Measurements from ENCODE around the gene RGS14. TPM values are rescaled to one million over a fixed set of nuclear protein-coding genes. Genes with fewer than 3 reads are reported as not detected.

The RGS14 gene
- total RNA-seq, 1 donor from 2014 or later, result 14.1 TPM

- H3K4me1 Mint-ChIP-seq, result no peaks in the 10 kb centered on the region
- DNase-seq (ENCODE audit: low spot score in 2 of 2, unreplicated experiment in 2 of 2), result no peak
- TF ChIP-seq CTCF (IDR thresholded peaks at IDR 0.05; ENCODE audit: unreplicated experiment), result no peak
- H3K27me3 Mint-ChIP-seq (ENCODE audit: low read depth), result no peaks in the 10 kb centered on the region
- peaks cover 7% of the 10 kb centered on the region for H3K9me3 Mint-ChIP-seq
- H3K27ac Mint-ChIP-seq, result no peak overlapping the region
- no peak overlapping the region for H3K4me3 Mint-ChIP-seq
- H3K36me3 Mint-ChIP-seq, result peaks cover 7% of the 10 kb centered on the region
These were observed 36.8 kb upstream of the RGS14 start for GRCh38 chr5:177320879-177321278.

- Mint-ChIP-seq H3K27me3 (ENCODE audit: low read depth) (no peaks in the 10 kb centered on the region), H3K27ac (no peak overlapping the region), H3K4me1 (no peaks in the 10 kb centered on the region), H3K9me3 (no peaks in the 10 kb centered on the region), H3K4me3 (no peak overlapping the region), H3K36me3 (peaks cover 11% of the 10 kb centered on the region)
- DNase-seq (ENCODE audit: low spot score in 2 of 2, unreplicated experiment in 2 of 2), result no peak
- no peak for TF ChIP-seq CTCF (IDR thresholded peaks at IDR 0.05; ENCODE audit: unreplicated experiment)
These were observed 31.8 kb upstream of the RGS14 start for GRCh38 chr5:177325868-177326381.

- peaks cover 9% of the 10 kb centered on the region for H3K36me3 Mint-ChIP-seq
- no peak overlapping the region for H3K4me3 Mint-ChIP-seq
- H3K27me3 Mint-ChIP-seq (ENCODE audit: low read depth), result no peaks in the 10 kb centered on the region
- H3K4me1 Mint-ChIP-seq, result no peaks in the 10 kb centered on the region
- H3K9me3 Mint-ChIP-seq, result no peaks in the 10 kb centered on the region
- no peak for DNase-seq (ENCODE audit: low spot score in 2 of 2, unreplicated experiment in 2 of 2)
- no peak overlapping the region for H3K27ac Mint-ChIP-seq
- TF ChIP-seq CTCF (IDR thresholded peaks at IDR 0.05; ENCODE audit: unreplicated experiment), result no peak
These were observed 29.9 kb upstream of the RGS14 start for GRCh38 chr5:177327539-177328522.

- no peak for DNase-seq (ENCODE audit: low spot score in 2 of 2, unreplicated experiment in 2 of 2)
- Mint-ChIP-seq H3K4me1 (no peaks in the 10 kb centered on the region), H3K27ac (no peak overlapping the region), H3K9me3 (no peaks in the 10 kb centered on the region), H3K27me3 (ENCODE audit: low read depth) (no peaks in the 10 kb centered on the region), H3K36me3 (peaks cover 12% of the 10 kb centered on the region), H3K4me3 (no peak overlapping the region)
- TF ChIP-seq CTCF (IDR thresholded peaks at IDR 0.05; ENCODE audit: unreplicated experiment), result no peak
These were observed 29.0 kb upstream of the RGS14 start for GRCh38 chr5:177328545-177329231.

GRCh38 chr5:177329883-177330282 lies 27.8 kb upstream of the RGS14 start:
- Mint-ChIP-seq H3K27me3 (ENCODE audit: low read depth) (no peaks in the 10 kb centered on the region), H3K4me1 (no peaks in the 10 kb centered on the region), H3K4me3 (no peak overlapping the region), H3K36me3 (peaks cover 17% of the 10 kb centered on the region), H3K27ac (no peak overlapping the region), H3K9me3 (no peaks in the 10 kb centered on the region)
- no peak for TF ChIP-seq CTCF (IDR thresholded peaks at IDR 0.05; ENCODE audit: unreplicated experiment)
- DNase-seq (ENCODE audit: low spot score in 2 of 2, unreplicated experiment in 2 of 2), result no peak
